Stimulated activated CD4-positive, alpha-beta T cell treated with anti-CD3 and anti-CD28 coated beads, Interleukin-15, amount 100 ng/mL, for 24 hours (primary cell): Measurements from ENCODE around the gene SGCG.
"Not testable (repeated sequence)": the region's sequence is repeated elsewhere in the genome, so short reads cannot be mapped to it uniquely, and the experiment has no call there.

Experiments
- DNase-seq: peaks from one replicate; pipeline ENCODE4 v3.0.0-alpha.2; 2020

SGCG gene

GRCh38 chr13:23212671-23213070 lies 31.9 kb downstream of the SGCG start:
- no peak for DNase-seq

DNA sequence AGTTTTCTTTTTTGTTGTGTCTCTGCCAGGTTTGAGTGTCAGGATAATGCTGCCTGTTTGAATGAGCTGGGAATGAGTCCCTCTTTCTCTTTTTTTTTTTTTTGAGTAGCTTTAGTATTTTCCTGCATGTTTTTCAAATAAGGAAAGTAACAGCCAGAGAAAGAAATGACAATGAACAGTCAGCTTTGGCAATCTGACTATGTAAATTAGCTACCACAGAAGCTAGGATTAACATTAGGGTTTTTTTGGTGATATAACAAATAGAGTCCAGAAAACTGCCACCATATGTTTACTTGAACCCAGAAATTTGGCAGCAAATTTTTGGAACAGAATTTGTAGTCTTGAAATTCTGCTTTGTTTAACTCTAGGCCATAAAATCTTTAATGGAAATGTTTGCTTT lies 50.5 kb downstream of the SGCG start:
- no peak for DNase-seq

DNA sequence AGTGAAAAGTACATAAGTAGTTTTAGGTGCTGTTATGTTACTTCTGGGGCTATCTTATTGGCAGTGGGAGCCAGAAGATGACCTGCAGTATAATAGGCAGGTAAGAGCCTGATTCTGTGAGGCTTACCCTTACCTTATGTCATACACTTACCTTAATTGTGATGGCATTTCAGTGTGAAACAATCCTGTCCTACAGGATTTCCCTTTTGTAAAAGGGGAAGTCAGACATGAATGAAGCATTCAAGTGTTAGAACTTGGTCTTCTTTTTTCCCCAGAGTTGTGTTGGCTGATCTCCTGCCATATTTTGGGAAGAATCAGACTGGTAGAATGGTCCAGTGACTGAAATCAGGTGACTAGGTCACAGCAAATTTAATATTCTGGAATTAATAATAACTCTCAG lies 55.2 kb downstream of the SGCG start:
- DNase-seq = no peak

DNA sequence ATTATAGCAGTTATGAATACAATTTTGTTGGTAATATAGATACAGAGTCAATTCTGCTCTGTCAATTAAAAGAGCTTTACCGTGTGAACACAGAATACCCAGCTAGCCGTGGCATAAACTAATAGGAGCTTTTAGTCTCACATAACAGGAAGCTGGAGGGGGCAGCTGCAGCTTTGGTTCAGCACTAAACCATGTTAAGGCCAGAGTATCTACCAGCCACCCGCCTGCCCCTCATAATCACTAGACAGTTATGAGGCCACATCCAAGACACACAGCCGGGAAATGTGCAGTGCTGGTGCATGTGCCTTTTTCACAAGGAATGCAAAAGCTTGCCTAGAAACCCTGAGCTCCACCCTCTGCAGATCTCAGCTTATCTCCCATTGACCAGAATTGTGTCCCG lies 62.3 kb downstream of the SGCG start:
- no peak for DNase-seq

DNA sequence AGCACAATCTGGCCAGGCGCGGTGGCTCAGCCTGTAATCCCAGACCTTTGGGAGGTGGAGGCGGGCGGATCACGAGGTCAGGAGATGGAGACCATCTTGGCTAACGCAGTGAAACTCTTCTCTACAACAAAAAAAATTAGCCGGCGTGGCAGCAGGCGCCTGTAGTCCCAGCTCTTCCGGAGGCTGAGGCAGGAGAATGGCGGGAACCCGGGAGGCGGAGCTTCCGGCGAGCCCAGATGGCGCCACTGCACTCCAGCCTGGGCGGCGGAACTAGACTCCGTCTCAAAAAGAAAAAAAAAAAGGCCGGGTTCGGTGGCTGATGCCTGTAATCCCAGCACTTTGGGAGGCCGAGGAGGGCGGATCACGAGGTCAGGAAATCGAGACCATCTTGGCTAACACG lies 67.6 kb downstream of the SGCG start:
- DNase-seq = not testable (repeated sequence)

GRCh38 chr13:23254506-23254905 lies 73.7 kb downstream of the SGCG start:
- no peak for DNase-seq

GRCh38 chr13:23267571-23267970 lies 86.8 kb downstream of the SGCG start:
- DNase-seq = no peak

- DNase-seq = peak; percentile 39
These were observed 87.7 kb downstream of the SGCG start for GRCh38 chr13:23268441-23268840.

DNA sequence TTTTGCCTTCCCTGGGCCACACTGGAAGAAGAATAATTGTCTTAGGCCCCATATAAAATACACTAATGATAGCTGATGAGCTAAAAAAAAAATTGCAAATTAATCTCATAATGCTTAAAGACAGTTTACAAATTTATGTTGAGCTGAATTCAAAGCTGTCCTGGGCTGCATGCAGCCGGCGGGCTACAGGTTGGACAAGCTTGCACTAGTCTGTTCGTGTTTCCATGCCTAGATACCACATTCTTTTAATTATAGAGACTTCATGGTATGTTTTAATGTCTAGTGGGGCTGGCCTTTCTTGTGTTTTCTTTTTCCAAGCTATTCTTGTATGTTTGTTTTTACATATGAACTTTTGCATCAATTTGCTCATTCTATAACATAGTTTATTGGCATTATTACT lies 90.6 kb downstream of the SGCG start:
- DNase-seq = no peak

GRCh38 chr13:23273498-23273897 lies 92.7 kb downstream of the SGCG start:
- no peak for DNase-seq

DNA sequence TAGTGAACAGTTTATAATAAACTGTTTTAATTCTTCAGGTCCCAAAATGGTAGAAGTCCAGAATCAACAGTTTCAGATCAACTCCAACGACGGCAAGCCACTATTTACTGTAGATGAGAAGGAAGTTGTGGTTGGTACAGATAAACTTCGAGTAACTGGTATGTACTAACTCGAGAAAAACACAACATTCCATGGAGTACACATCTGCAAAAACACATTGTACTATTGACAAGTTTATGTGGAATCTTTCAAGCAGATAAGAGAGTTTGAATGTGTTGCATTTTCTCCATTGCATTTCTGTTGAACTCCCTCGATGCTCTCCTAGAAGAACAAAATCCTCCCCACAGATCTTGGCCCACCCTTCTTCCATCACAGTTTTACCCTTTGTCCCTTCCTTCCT lies 98.5 kb downstream of the SGCG start:
- DNase-seq = no peak

DNA sequence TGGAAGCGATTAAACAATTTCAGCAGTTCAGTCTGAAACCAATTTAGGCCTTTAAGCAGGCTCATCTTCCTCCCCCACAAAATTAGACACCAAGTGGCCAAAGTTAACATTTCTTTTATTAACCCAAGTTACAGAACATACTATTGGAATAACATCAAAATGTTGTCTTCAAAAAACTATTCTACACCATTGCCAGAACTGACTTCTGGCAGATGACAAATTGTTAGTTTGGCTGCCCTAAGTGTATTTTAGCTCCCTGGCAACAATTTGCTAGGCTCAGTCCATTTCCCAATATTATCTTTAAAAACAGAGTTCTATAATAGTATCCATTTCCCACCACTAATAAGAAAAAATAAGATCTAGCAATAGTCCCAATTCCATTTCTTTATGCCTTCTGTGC lies 107.8 kb downstream of the SGCG start:
- DNase-seq = no peak

GRCh38 chr13:23288995-23289394 lies 108.2 kb downstream of the SGCG start:
- DNase-seq = no peak

DNA sequence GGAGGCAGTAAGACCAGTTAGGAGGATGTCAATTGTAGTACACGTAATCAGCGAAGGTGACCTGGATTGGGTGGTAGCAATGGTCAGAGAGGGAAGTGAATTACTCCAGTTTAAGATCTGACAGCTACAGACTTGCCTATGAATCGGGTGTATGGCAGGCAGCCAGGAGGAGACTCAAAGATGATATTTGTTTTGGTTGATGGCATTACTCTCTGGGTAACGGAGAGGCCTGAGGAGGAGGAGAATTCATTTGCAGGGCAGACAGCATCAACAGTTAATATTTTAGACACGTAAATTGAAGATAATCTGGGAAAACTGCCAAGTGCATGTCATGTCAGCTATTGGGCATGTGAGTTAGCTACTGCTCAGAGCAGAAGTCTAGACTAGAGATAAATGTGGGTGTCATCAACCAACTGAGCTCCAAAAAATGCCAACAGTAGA lies 109.2 kb downstream of the SGCG start:
- no peak for DNase-seq

- no peak for DNase-seq
These were observed 111.8 kb downstream of the SGCG start for GRCh38 chr13:23292586-23292985.

- not testable (repeated sequence) for DNase-seq
These were observed 134.1 kb downstream of the SGCG start for GRCh38 chr13:23314837-23315236.

GRCh38 chr13:23319883-23320224 lies 139.1 kb downstream of the SGCG start:
- DNase-seq = no peak

DNA sequence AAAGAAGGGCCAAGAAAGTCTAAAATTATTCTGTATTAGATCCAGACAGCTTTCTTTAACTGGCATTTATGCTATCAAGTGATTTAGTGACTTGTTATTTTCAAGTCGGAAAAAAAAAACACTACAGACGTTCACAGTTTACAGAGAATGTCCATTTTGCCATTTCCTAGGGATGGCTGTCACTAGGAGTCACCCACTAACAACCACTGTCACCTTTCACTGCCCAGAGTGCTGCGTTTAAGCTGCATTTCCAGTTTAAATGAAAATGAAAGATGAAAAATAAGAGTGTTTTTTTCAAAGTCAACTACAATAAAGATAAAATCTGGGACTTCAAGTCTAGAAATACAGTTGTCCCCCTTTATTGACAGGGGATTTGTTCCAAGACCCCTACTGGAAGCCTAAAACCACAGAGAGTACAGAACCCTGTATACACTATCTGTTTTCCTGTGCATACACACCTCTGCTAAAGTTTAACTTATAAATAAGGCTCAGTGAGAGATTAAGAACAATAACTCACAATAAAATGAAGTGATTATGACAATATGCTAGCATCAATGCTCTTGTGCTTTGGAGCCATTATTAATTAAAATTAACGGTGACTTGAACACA lies 140.3 kb downstream of the SGCG start:
- no peak for DNase-seq

GRCh38 chr13:23321535-23322241 lies 140.9 kb downstream of the SGCG start:
- DNase-seq = peak; percentile 26

DNA sequence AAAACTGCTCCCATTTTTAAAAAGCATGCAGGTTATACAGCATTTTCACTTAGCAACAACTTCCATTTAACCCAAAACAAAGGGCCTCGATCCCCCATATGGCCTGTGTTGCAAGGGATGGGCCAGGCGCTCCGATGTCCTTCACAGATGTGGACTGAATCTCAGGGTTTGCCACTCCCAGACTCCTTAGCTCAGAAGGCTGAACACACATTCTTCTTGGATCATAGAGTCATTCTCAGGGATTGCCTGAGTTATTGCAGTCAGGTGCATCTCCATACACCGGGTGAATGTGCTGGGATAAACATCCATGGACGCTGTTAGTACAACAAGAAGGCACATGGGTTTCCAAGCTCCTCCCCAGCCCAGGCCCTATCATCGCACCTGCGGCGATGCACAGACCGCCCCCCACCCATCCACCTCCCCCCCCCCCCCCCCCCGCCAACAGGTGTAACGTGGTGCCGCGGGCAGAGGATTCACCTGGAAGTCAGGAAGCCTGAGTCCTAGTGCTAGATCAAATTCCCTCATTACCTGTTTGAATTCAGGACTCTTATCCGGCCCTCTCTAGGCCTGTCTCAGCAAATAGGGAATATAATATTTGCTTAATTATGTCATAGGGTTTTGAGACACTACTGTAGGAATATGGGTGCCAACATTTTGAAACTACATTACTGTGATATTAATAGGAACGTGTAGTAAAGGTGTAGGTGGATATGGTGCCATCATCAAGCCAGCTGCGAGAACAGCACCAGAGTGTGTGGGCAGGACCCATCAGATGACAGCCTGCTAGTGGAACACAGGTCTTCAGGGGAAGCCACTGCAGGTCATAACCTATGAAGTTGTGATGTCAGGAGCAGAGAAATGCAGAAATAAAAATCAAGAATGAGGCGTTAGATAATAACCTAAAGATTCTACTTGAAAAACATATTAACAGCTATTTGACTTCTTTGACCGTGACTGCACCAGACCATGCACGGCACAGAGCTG lies 141.9 kb downstream of the SGCG start:
- DNase-seq = peak; percentile 16

- DNase-seq = no peak
These were observed 143.3 kb downstream of the SGCG start for GRCh38 chr13:23323946-23324709.

- DNase-seq = no peak
These were observed 144.4 kb downstream of the SGCG start for GRCh38 chr13:23325191-23325590.

DNA sequence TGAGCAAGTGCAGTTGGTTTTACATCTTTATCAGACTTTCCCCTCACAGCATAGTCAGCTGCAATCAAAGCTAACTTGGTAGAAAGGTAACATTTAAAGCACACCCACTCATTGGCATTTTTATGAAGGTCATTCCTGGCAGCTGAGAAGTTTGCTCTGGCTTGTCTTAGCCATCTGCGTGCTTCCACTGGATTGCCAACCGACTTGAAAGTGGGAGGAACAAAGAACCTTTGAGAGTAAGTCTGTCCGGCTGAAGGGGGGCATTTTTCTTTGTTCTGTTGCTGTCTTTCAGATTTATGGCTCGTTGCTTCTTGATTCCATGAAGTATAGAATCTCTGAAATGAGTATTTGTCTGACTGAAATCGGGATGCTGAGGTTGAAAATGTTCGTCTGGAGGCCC lies 149.6 kb downstream of the SGCG start:
- no peak for DNase-seq
